ENCODE results near the gene PCSK5.

The PCSK5 gene

DNA sequence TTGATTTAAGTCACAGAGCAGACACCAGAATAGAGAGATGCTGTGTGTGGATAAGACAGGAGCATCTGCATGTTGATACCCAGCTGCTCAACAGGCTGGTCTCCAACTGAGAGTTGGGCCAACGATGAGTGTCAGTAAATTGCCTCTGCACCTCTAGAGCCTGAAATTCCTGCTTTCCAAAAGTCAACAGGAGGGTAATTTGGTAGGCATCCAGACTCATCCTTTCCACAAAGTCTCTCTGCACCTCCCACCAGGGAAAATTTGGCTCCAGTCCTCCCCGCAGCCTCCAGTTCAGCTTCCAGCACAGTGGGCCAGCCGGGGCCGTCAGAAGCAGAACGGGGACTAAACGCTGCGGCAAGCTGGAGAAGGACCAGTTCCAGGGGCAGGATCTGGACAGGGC lies 366.8 kb downstream of the PCSK5 start:
- H3K27ac ChIP-seq (ENCODE audit: low read length): no peak overlapping the region
- TF ChIP-seq, protein P1, sequence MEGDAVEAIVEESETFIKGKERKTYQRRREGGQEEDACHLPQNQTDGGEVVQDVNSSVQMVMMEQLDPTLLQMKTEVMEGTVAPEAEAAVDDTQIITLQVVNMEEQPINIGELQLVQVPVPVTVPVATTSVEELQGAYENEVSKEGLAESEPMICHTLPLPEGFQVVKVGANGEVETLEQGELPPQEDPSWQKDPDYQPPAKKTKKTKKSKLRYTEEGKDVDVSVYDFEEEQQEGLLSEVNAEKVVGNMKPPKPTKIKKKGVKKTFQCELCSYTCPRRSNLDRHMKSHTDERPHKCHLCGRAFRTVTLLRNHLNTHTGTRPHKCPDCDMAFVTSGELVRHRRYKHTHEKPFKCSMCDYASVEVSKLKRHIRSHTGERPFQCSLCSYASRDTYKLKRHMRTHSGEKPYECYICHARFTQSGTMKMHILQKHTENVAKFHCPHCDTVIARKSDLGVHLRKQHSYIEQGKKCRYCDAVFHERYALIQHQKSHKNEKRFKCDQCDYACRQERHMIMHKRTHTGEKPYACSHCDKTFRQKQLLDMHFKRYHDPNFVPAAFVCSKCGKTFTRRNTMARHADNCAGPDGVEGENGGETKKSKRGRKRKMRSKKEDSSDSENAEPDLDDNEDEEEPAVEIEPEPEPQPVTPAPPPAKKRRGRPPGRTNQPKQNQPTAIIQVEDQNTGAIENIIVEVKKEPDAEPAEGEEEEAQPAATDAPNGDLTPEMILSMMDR (IDR thresholded peaks at IDR 0.05; ENCODE audit: low read length): no peak
- no peak for TF ChIP-seq EZH2phosphoT487 (IDR thresholded peaks at IDR 0.05; ENCODE audit: low read length)
- no peaks in the 10 kb centered on the region for H3K4me1 ChIP-seq (ENCODE audit: low read length)
- no peaks in the 10 kb centered on the region for H3K79me2 ChIP-seq (ENCODE audit: low read length)
- no peak overlapping the region for H3K4me3 ChIP-seq (ENCODE audit: low read length)
- H3K9me3 ChIP-seq (replicated peaks; ENCODE audit: insufficient read depth, low read length): no peaks in the 10 kb centered on the region
- no peaks in the 10 kb centered on the region for H3K9me2 ChIP-seq (replicated peaks; ENCODE audit: insufficient read depth, low read length)
- no peaks in the 10 kb centered on the region for H3F3A ChIP-seq (ENCODE audit: insufficient read depth, low read length)
- no peak overlapping the region for H2AFZ ChIP-seq (ENCODE audit: low read length)
- H3K27me3 ChIP-seq (replicated peaks; ENCODE audit: insufficient read depth, low read length): no peaks in the 10 kb centered on the region
- H3K9ac ChIP-seq (ENCODE audit: low read length): no peak overlapping the region
- H3K4me2 ChIP-seq (ENCODE audit: low read depth, low read length): no peak overlapping the region
- H3K36me3 ChIP-seq (replicated peaks; ENCODE audit: insufficient read depth, low read length): no peaks in the 10 kb centered on the region
- no peaks in the 10 kb centered on the region for H4K20me1 ChIP-seq (ENCODE audit: insufficient read depth, low read length)
- no peak for DNase-seq

- H3K9me2 ChIP-seq (replicated peaks; ENCODE audit: insufficient read depth, low read length): no peaks in the 10 kb centered on the region
- H3K4me2 ChIP-seq (ENCODE audit: low read depth, low read length): no peak overlapping the region
- TF ChIP-seq EZH2phosphoT487 (IDR thresholded peaks at IDR 0.05; ENCODE audit: low read length): no peak
- TF ChIP-seq, protein P1 (IDR thresholded peaks at IDR 0.05; ENCODE audit: low read length): no peak
- no peak for TF ChIP-seq EZH2 (optimal IDR thresholded peaks at IDR 0.05; ENCODE audit: low read depth, low read length)
- H2AFZ ChIP-seq (ENCODE audit: low read length): no peak overlapping the region
- no peaks in the 10 kb centered on the region for H3K36me3 ChIP-seq (replicated peaks; ENCODE audit: insufficient read depth, low read length)
- H3K27ac ChIP-seq (ENCODE audit: low read length): no peak overlapping the region
- no peak for DNase-seq
- H3F3A ChIP-seq (ENCODE audit: insufficient read depth, low read length): no peaks in the 10 kb centered on the region
- no peak overlapping the region for H3K4me3 ChIP-seq (ENCODE audit: low read length)
- no peak overlapping the region for H3K9ac ChIP-seq (ENCODE audit: low read length)
- no peaks in the 10 kb centered on the region for H3K4me1 ChIP-seq (ENCODE audit: low read length)
- no peaks in the 10 kb centered on the region for H3K79me2 ChIP-seq (ENCODE audit: low read length)
- no peaks in the 10 kb centered on the region for H3K9me3 ChIP-seq (replicated peaks; ENCODE audit: insufficient read depth, low read length)
- H4K20me1 ChIP-seq (ENCODE audit: insufficient read depth, low read length): no peaks in the 10 kb centered on the region
- H3K27me3 ChIP-seq (replicated peaks; ENCODE audit: insufficient read depth, low read length): no peaks in the 10 kb centered on the region
Observed at GRCh38 chr9:76266649-76267283, 376.3 kb downstream of the PCSK5 start.

GRCh38 chr9:76267284-76267652 lies 376.8 kb downstream of the PCSK5 start:
- Histone ChIP-seq H3K4me2 (ENCODE audit: low read depth, low read length) (no peak overlapping the region), H3K79me2 (ENCODE audit: low read length) (no peaks in the 10 kb centered on the region), H3F3A (ENCODE audit: insufficient read depth, low read length) (no peaks in the 10 kb centered on the region), H3K4me3 (ENCODE audit: low read length) (no peak overlapping the region), H2AFZ (ENCODE audit: low read length) (no peak overlapping the region), H3K9me3 (replicated peaks; ENCODE audit: insufficient read depth, low read length) (no peaks in the 10 kb centered on the region), H3K4me1 (ENCODE audit: low read length) (no peaks in the 10 kb centered on the region), H3K27me3 (replicated peaks; ENCODE audit: insufficient read depth, low read length) (no peaks in the 10 kb centered on the region), H4K20me1 (ENCODE audit: insufficient read depth, low read length) (no peaks in the 10 kb centered on the region), H3K27ac (ENCODE audit: low read length) (no peak overlapping the region), H3K9ac (ENCODE audit: low read length) (no peak overlapping the region), H3K36me3 (replicated peaks; ENCODE audit: insufficient read depth, low read length) (no peaks in the 10 kb centered on the region), H3K9me2 (replicated peaks; ENCODE audit: insufficient read depth, low read length) (no peaks in the 10 kb centered on the region)
- TF ChIP-seq EZH2 (optimal IDR thresholded peaks at IDR 0.05; ENCODE audit: low read depth, low read length): no peak
- TF ChIP-seq EZH2phosphoT487 (IDR thresholded peaks at IDR 0.05; ENCODE audit: low read length): no peak
- TF ChIP-seq, protein P1 (IDR thresholded peaks at IDR 0.05; ENCODE audit: low read length): no peak
- DNase-seq: no peak
